GM12892 (cell line): ENCODE data around the gene PFN3.

ENCODE experiments used
- DNase-seq: peaks from one replicate; pipeline ENCODE4 v3.0.0; 2011; ENCODE audit not compliant: insufficient read length
- FAIRE-seq: peaks from 2 replicates; lab custom pipeline; 2011; peaks lifted over from hg19 to GRCh38; lab: Jason Lieb, UNC
- POLR2A ChIP-seq: IDR thresholded peaks from 2 replicates; pipeline ENCODE4 v1.6.1; 2011; ENCODE audit warnings: low read depth, low read length, control low read depth
- POLR2AphosphoS5 ChIP-seq: IDR thresholded peaks from 2 replicates; pipeline ENCODE4 v1.6.1; 2011; ENCODE audit warnings: low read depth, low read length, control low read depth
- TAF1 ChIP-seq: IDR thresholded peaks from 2 replicates; pipeline ENCODE4 v1.6.1; 2011; ENCODE audit warnings: low read depth, mild to moderate bottlenecking, control low read depth, low read length, borderline replicate concordance

Gene PFN3

GRCh38 chr5:177435847-177436536 lies 35.5 kb upstream of the PFN3 start:
- FAIRE-seq (no peak), DNase-seq (no peak)
- TF ChIP-seq TAF1 (no peak), POLR2AphosphoS5 (no peak), POLR2A (no peak)

- TF ChIP-seq POLR2AphosphoS5 (no peak), POLR2A (no peak), TAF1 (no peak)
- FAIRE-seq (no peak), DNase-seq (no peak)
Observed at GRCh38 chr5:177434942-177435738, 34.7 kb upstream of the PFN3 start.

- no peak for TF ChIP-seq TAF1
- TF ChIP-seq POLR2AphosphoS5 = no peak
- TF ChIP-seq POLR2A = no peak
- FAIRE-seq (no peak), DNase-seq (no peak)
Observed at GRCh38 chr5:177434437-177434836, 34.0 kb upstream of the PFN3 start.

GRCh38 chr5:177433658-177434217 lies 33.3 kb upstream of the PFN3 start:
- no peak for FAIRE-seq
- no peak for TF ChIP-seq POLR2AphosphoS5
- TF ChIP-seq TAF1 = no peak
- TF ChIP-seq POLR2A = no peak
- no peak for DNase-seq

- DNase-seq (no peak), FAIRE-seq (no peak)
- TF ChIP-seq POLR2AphosphoS5 (no peak), POLR2A (peak; percentile 33; the same call in 1 of the 2 replicates)
Observed at GRCh38 chr5:177432839-177433657, 32.6 kb upstream of the PFN3 start.

- no peak for TF ChIP-seq POLR2A
- no peak for TF ChIP-seq POLR2AphosphoS5
- no peak for TF ChIP-seq TAF1
- FAIRE-seq (no peak), DNase-seq (no peak)
Observed at GRCh38 chr5:177432143-177432838, 31.8 kb upstream of the PFN3 start.

- TF ChIP-seq POLR2A = peak; percentile 63; the same call in 1 of the 2 replicates
- TF ChIP-seq POLR2AphosphoS5 = peak; percentile 83
- TF ChIP-seq TAF1 = 0 out of 2 replicates have a peak, but pooled peaks have one; percentile 34
- FAIRE-seq (peak; percentile 99), DNase-seq (peak; percentile 77)
Observed at GRCh38 chr5:177431317-177432142, 31.1 kb upstream of the PFN3 start.

GRCh38 chr5:177430972-177431316 lies 30.5 kb upstream of the PFN3 start:
- no peak for TF ChIP-seq TAF1
- TF ChIP-seq POLR2AphosphoS5 = no peak
- TF ChIP-seq POLR2A = no peak
- DNase-seq (no peak), FAIRE-seq (peak; percentile 62)

- no peak for TF ChIP-seq POLR2A
- 0 out of 2 replicates have a peak, but pooled peaks have one; percentile 14 for TF ChIP-seq POLR2AphosphoS5
- DNase-seq (no peak), FAIRE-seq (peak; percentile 62)
Observed at GRCh38 chr5:177430140-177430951, 29.9 kb upstream of the PFN3 start.
